HFFc6 (cell line): ENCODE data around the gene ABCF1. TPM values are rescaled to one million over a fixed set of nuclear protein-coding genes. Genes with fewer than 3 reads are reported as not detected.

Experiments used
- DNase-seq: peaks from one replicate; pipeline ENCODE4 v3.0.0-alpha.2; 2018
- H3K27ac Mint-ChIP-seq: 2 replicates; pipeline ENCODE4 v1.8.0; 2020; ENCODE audit warnings: mild to moderate bottlenecking, mixed read lengths
- H3K27me3 Mint-ChIP-seq: 2 replicates; pipeline ENCODE4 v1.8.0; 2021; ENCODE audit warnings: mild to moderate bottlenecking, moderate library complexity, mixed read lengths; ENCODE audit not compliant: insufficient read depth
- H3K36me3 Mint-ChIP-seq: 2 replicates; pipeline ENCODE4 v1.8.0; 2021; ENCODE audit warnings: low read depth, mixed read lengths
- H3K4me1 Mint-ChIP-seq: 2 replicates; pipeline ENCODE4 v1.8.0; 2020; ENCODE audit warnings: low read depth, mixed read lengths
- H3K4me3 Mint-ChIP-seq: 2 replicates; pipeline ENCODE4 v1.8.0; 2020; ENCODE audit warnings: mild to moderate bottlenecking, moderate library complexity, mixed read lengths
- H3K9me3 Mint-ChIP-seq: 2 replicates; pipeline ENCODE4 v1.8.0; 2020; ENCODE audit warnings: mild to moderate bottlenecking, mixed read lengths
- CTCF ChIP-seq: fragments of 200-600 bp; sonication (generic); IDR thresholded peaks from 2 replicates; pipeline ENCODE4 v1.5.0; 2021; ENCODE audit warnings: antibody characterized with exemption, mild to moderate bottlenecking
- total RNA-seq, 6 experiments: library from RNA; stranded (reverse); fragmentation: NEBNext Ultra II Directional; extraction: Animal tissue kit (Norgen Biotek cat#: 25700); gene quantifications; 2 replicates in 1 of 6; 3 replicates in 5 of 6; pipeline ENCODE4 v1.2.3, GENCODE V29; 2021

The ABCF1 gene
- total RNA-seq, 6 experiments from 2014 or later: 51.3 to 69.3 (median 63.1) TPM

- Mint-ChIP-seq H3K27ac (peak overlapping the region; percentile 99), H3K4me1 (peaks cover 77% of the 10 kb centered on the region), H3K36me3 (peaks cover 69% of the 10 kb centered on the region), H3K27me3 (peaks cover 30% of the 10 kb centered on the region), H3K9me3 (peaks cover 17% of the 10 kb centered on the region), H3K4me3 (peak overlapping the region; percentile 97; the same call in 1 of the 2 replicates)
- TF ChIP-seq CTCF: no peak
- peak; percentile 52 for DNase-seq
Measured at GRCh38 chr6:30612687-30613248, 41.5 kb downstream of the ABCF1 start.

GRCh38 chr6:30613251-30614043, 42.2 kb downstream of the ABCF1 start:
- peaks cover 32% of the 10 kb centered on the region for H3K27me3 Mint-ChIP-seq
- H3K36me3 Mint-ChIP-seq: peaks cover 67% of the 10 kb centered on the region
- 0 out of 2 replicates have a peak, but pooled peaks have one; percentile 10 for TF ChIP-seq CTCF
- H3K4me1 Mint-ChIP-seq: peaks cover 79% of the 10 kb centered on the region
- peak; percentile 24 for DNase-seq
- peak overlapping the region; percentile 99 for H3K27ac Mint-ChIP-seq
- peak overlapping the region; percentile 97 for H3K4me3 Mint-ChIP-seq
- peaks cover 17% of the 10 kb centered on the region for H3K9me3 Mint-ChIP-seq

GRCh38 chr6:30614044-30614842, 43.0 kb downstream of the ABCF1 start:
- H3K4me1 Mint-ChIP-seq: peaks cover 87% of the 10 kb centered on the region
- H3K27me3 Mint-ChIP-seq: peaks cover 32% of the 10 kb centered on the region
- peak overlapping the region; percentile 97 for H3K4me3 Mint-ChIP-seq

GRCh38 chr6:30614843-30615218, 43.6 kb downstream of the ABCF1 start:
- Mint-ChIP-seq H3K4me3 (peak overlapping the region; percentile 97), H3K27ac (peak overlapping the region; percentile 99), H3K9me3 (peaks cover 17% of the 10 kb centered on the region), H3K27me3 (peaks cover 32% of the 10 kb centered on the region), H3K4me1 (peaks cover 84% of the 10 kb centered on the region), H3K36me3 (peaks cover 65% of the 10 kb centered on the region)
- DNase-seq: peak; percentile 95
- no peak for TF ChIP-seq CTCF

More at GRCh38 chr6:30614044-30614842, 43.0 kb downstream of the ABCF1 start:
- Mint-ChIP-seq H3K36me3 (peaks cover 65% of the 10 kb centered on the region), H3K27ac (peak overlapping the region; percentile 99), H3K9me3 (peaks cover 17% of the 10 kb centered on the region)
- DNase-seq: no peak
- no peak for TF ChIP-seq CTCF

- Mint-ChIP-seq H3K9me3 (peaks cover 17% of the 10 kb centered on the region), H3K4me1 (peaks cover 79% of the 10 kb centered on the region), H3K4me3 (peak overlapping the region; percentile 97), H3K27ac (peak overlapping the region; percentile 99), H3K36me3 (peaks cover 60% of the 10 kb centered on the region), H3K27me3 (peaks cover 32% of the 10 kb centered on the region)
- peak; percentile 74 for DNase-seq
- TF ChIP-seq CTCF: no peak
Measured at GRCh38 chr6:30615219-30615957, 44.1 kb downstream of the ABCF1 start.
